ENCODE data around the gene EPHX1.

DNA sequence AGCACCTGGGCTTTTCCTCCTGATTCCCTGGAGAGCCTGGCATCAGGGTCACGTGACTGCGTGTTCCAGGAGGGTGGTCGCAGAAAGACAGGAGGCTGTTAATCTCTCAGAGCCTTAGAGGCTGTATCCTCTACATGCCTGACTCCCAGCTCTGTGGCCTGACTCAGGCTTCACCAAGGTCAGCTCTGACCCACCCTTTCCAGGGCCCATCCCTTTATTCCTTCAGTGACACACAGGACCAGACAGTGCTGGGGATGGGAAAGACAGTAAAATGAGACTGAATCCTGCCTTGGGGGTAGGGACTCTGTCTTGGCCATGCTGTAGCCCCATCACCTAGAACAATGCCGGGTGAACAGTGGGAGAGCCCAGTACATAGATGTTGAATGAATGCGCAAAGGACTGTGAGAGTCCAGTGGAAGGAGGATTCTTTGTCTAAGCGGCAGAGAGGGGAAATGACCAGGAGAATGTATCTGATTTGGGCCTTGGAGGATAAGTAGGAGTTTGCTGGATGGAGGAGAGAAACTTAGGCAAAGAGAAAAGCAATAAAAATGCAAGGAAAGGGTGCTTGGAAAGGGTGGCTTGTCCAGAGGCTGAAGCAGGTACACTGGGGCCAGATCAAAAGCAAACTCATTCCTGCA is 33.0 kb downstream of the EPHX1 start:
- TF ChIP-seq, protein P1, sequence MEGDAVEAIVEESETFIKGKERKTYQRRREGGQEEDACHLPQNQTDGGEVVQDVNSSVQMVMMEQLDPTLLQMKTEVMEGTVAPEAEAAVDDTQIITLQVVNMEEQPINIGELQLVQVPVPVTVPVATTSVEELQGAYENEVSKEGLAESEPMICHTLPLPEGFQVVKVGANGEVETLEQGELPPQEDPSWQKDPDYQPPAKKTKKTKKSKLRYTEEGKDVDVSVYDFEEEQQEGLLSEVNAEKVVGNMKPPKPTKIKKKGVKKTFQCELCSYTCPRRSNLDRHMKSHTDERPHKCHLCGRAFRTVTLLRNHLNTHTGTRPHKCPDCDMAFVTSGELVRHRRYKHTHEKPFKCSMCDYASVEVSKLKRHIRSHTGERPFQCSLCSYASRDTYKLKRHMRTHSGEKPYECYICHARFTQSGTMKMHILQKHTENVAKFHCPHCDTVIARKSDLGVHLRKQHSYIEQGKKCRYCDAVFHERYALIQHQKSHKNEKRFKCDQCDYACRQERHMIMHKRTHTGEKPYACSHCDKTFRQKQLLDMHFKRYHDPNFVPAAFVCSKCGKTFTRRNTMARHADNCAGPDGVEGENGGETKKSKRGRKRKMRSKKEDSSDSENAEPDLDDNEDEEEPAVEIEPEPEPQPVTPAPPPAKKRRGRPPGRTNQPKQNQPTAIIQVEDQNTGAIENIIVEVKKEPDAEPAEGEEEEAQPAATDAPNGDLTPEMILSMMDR (IDR thresholded peaks at IDR 0.05; ENCODE audit: low read depth, low read length, missing input control) = no peak
- no peak for TF ChIP-seq GABPA (IDR thresholded peaks at IDR 0.05 in 1 of 2, conservative IDR thresholded peaks at IDR 0.05 in 1 of 2)
- TF ChIP-seq SP1 (IDR thresholded peaks at IDR 0.05) = no peak
- no peak for TF ChIP-seq NR2F2 (IDR thresholded peaks at IDR 0.05)
- TF ChIP-seq ATF3 (IDR thresholded peaks at IDR 0.05) = no peak
- TF ChIP-seq RAD21 (IDR thresholded peaks at IDR 0.05) = no peak
- no peak for TF ChIP-seq MAX (IDR thresholded peaks at IDR 0.05)

Data from liver (tissue), 3 donors.